ENCODE measurements around the gene FRMD4A.
"Not testable (repeated sequence)": the region's sequence is repeated elsewhere in the genome, so short reads cannot be mapped to it uniquely, and the experiment has no call there.

Gene FRMD4A

GRCh38 chr10:14236341-14236740, 94.4 kb downstream of the FRMD4A start:
- DNase-seq = no peak

GRCh38 chr10:14235566-14236195, 95.0 kb downstream of the FRMD4A start:
- DNase-seq = no peak

- DNase-seq = no peak
These were observed 97.2 kb downstream of the FRMD4A start for GRCh38 chr10:14233566-14233965.

DNA sequence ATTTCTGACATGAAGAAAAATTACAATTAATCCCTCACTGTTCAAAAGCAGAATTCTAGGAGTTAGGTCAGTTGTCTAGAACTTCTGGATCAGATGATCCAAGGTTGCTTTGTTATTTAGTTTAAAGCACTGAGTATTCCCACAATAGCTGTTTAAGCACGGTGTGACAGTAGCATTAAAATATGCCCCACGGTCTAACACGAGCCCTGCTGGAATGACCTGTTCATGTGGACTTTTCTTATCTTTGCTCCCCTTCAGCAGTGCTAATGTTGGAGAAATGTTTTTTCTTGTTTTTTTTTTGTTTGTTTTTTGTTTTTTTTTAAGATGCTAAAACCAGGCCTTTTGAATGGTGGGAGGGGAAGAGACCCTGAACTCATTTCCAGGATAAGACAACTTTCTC, 101.9 kb downstream of the FRMD4A start:
- not testable (repeated sequence) for DNase-seq

DNA sequence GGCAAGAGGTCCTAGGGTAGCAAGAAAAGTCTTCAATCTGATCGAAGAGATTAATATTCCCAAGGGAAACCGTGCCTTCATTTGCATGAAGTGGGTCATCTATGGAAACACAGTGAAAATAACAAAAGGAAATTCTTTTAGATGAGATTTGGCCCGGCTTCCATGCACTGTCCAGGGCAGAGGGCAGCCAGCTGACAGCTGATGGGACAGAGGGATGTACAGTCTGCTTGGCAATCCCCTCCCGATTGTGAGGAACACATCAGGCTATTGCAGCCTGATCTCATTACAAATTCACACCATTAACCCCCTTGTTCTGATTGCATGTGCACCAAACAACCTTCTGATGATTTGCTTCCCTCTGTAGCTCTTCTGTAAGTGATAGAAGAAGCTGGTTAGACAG, 105.3 kb downstream of the FRMD4A start:
- DNase-seq = no peak

DNA sequence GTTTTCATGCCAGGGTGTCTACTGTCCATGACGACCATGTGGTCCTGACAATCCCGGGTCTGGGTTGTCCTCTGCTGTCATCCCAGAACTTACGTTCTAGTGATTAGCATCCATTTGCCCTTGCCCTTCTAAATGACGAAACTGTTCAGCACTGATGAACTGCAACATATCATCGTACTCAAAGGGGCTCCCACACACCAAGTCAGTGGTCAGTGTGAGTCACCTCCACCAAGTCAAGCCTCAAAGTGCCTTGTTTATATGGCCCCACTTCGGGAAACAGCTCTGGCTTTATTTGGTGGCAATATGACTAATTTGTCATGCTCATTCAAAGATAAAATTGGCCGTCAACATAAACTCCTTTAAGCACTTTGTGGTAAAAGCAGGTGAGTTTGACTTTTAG, 110.7 kb downstream of the FRMD4A start:
- DNase-seq = no peak

GRCh38 chr10:14219411-14219810, 111.3 kb downstream of the FRMD4A start:
- no peak for DNase-seq

- no peak for DNase-seq
These were observed 115.1 kb downstream of the FRMD4A start for GRCh38 chr10:14215641-14216040.

DNA sequence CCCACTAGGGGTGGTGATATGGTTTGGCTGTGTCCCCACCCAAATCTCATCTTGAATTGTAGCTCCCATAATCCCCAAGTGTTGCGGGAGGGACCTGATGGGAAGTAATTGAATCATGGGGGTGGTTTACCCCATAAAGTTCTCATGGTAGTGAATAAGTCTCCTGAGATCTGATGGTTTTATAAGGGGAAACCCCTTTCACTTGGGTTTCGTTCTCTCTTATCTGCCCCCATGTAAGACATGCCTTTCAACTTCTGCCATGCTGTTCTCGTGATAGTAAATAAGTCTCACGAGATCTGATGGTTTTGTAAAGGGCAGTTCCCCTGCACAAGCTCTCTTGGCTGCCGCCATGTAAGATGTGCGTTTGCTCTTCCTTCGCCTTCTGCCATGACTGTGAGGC, 117.0 kb downstream of the FRMD4A start:
- DNase-seq = not testable (repeated sequence)

DNA sequence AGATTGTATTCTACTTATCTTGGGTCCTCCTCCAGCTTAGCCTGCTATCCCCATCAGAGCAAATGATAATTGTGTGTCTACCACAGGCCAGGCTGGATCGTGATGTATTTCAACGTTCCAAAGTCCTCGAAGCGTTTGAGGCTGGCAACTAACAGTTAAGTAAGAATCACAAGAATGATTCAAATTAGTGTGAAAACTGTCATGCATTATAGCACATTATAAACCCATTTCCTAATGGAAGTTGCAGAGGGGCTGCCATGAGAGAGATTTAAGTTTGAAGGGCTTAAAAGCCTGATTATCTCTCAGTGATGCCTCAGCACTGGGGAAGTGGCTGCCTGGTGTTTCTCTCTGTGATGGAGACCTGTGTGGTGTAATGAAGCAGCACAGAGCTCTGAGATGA, 119.1 kb downstream of the FRMD4A start:
- no peak for DNase-seq

DNA sequence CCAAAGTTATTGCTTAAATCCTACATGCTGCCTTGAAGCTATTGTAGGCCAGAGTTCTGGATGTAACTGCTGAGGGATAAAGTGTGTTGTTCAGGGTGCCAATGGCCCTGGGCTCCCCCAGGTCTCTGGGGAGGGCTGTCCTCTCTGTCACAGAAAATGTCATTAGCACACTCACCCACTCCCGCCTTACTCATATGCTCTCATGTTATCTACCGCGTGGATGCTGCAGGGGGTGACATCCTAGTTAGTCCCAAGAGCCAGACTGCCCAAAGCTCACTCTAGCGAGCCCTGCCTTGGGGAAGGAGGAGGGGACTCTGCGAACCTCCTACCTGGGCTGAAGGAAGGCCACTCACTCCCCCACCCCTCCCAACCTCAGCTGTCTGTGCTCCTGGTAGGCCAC, 122.5 kb downstream of the FRMD4A start:
- DNase-seq = no peak

GRCh38 chr10:14205233-14205632, 125.5 kb downstream of the FRMD4A start:
- DNase-seq = no peak

GRCh38 chr10:14200698-14201544, 129.8 kb downstream of the FRMD4A start:
- peak; percentile 18 for DNase-seq

DNA sequence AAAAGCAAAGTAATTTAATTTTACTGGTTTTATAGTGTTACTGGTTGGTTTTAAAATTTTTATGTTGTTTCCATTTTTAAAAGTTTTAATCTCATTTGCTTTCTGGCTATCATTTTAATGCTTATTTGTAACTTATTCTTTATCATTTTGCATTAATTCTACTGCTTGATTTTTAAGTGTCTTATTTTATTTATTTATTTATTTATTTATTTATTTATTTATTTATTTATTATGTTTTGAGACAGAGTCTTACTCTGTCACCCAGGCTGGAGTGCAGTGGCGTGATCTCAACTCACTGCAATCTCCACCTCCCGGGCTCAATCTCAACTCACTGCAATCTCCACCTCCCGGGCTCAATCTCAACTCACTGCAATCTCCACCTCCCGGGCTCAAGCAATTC, 131.6 kb downstream of the FRMD4A start:
- DNase-seq = not testable (repeated sequence)

DNA sequence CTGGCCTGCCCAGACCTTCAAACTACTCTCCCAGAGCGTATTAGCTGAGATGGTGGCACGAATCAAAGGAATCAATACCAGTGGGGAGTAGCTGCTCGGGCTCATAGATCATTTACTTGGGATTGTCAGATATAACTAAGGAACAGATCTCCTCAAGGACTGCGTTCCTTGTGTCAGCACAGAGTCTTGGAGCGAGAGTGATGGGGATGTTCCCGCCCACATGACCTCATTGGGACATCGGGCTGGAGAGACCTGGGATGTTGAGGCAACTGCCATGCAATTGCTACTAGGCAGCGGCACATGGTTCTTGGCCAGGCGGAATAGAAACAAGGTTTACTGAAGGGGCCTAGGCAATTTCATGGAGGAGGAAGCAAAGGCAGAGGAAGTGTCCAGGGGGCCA, 132.6 kb downstream of the FRMD4A start:
- DNase-seq = no peak

- no peak for DNase-seq
These were observed 134.6 kb downstream of the FRMD4A start for GRCh38 chr10:14196113-14196512.

GRCh38 chr10:14195433-14195832, 135.3 kb downstream of the FRMD4A start:
- no peak for DNase-seq

DNA sequence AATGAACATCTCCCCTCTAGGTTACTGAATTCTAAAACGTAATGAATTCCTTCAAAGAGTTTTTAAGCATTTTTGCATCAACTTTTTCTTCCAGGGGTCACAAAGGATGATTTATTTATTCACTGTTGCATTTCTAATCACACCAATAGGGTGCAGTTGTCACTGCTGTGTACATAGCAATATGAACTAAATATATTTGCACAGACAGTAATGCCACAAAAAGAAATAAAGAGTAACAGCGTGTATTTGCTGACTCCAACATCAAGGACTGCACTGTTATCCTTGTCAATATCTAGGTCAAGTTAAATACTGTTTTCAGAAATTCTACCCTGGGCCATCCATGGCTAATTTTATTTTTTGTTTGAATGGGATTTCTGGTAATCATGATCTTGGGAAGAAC, 138.0 kb downstream of the FRMD4A start:
- no peak for DNase-seq

GRCh38 chr10:14191871-14192270, 138.9 kb downstream of the FRMD4A start:
- DNase-seq = no peak

DNA sequence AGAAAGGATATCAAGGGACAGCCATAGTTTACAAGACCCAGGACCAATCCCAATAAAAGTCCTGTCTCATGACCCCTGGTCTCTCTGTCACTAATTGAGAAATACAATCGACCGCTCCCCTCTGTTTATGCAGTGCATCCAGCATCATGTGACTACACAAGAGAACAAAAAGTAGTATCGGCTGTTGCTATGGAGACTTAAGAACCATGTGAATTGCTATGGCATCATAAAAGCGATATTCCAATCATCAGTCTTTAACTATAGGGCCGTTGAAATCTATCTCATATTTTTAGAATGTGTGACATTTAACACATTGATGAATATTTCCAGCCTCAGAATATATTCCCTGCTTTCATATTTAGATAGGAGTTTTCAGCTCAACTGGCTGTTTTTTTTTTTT, 139.3 kb downstream of the FRMD4A start:
- no peak for DNase-seq

- DNase-seq = no peak
These were observed 140.0 kb downstream of the FRMD4A start for GRCh38 chr10:14190702-14191101.

- DNase-seq = no peak
These were observed 144.5 kb downstream of the FRMD4A start for GRCh38 chr10:14186245-14186644.

DNA sequence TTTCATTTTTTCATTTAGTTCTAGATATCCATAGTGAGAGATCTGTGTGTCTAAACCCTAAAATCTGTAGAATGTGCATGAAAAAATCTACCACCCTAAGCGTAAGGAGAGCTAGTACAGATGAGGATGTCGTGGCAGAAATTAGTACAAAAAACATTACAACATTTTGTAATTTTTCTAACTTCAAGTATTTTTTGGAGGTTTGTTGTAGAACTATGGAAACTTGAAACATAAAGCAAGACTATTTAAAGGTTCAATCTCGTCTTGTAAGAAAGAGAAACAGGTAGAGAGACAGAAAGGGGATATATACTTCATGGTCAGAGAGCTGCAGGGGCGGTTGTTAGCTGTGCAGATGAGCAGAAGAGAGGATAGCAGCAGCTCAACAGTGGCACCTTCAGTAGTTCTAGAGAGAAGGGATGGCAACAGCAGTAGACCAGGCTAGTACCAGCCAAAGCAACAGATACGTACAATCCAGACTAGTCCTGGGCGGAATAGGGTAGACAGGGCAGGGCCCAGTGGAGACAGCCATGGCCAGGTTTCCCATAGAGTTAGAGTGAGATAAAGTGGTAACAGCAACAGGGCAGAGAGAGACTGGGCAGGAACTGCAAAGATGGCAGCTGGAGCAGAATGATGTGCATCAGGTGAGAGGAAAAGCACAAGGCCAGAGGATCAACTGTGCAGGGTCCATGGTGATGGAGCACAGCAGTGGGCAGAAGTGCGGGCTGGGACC, 145.2 kb downstream of the FRMD4A start:
- DNase-seq = no peak

DNA sequence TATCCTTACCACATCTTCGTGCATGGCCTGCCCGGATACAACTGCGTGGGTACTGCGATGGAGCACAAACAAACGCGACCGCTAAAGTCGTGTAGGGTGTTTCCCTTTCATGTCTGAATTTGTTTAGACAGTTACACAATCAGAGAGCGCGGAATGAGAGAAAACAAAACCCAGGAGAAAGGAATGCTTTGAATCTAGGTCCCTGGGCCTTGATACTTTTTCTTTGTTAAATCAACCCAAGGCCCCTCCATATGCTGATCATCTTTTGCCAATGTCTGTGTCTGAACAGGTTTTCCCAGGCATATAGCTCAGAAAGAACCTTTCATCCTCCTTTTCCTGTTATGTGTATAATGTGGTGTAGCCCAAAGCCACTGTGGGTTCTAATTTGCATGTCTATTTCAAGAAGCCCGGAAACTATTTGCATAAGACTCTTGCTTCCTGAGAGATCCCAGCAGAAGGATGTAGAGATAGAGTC, 145.8 kb downstream of the FRMD4A start:
- no peak for DNase-seq

All from NCI-H1694 (cell line).